Measurements from ENCODE around the gene ST8SIA5.

GRCh38 chr18:46621871-46622270 is 135.0 kb downstream of the ST8SIA5 start:
- TF ChIP-seq CTCF (conservative IDR thresholded peaks at IDR 0.05), result no peak
- no peak for TF ChIP-seq EZH2 (IDR thresholded peaks at IDR 0.05; ENCODE audit: low read depth)

All from PC-9 (cell line).